IMR-90 (cell line): Measurements from ENCODE around the gene FAM168A. TPM values are rescaled to one million over a fixed set of nuclear protein-coding genes. Genes with fewer than 3 reads are reported as not detected.

Experiments used
- ATAC-seq: fragments of 200-7000 bp; cut with Tn5 transposase; 2 replicates; pipeline ENCODE4 v1.9.1; 2020; ENCODE audit warnings: low read depth, mild to moderate bottlenecking, moderate library complexity
- BruUV-seq: library from RNA; stranded (reverse); fragments of 400-500 nt; replicated peaks from 2 replicates; lab custom pipeline; 2021; lab: Mats Ljungman, UMichigan
- CTCF ChIA-PET: fragments of 300-600 bp; formaldehyde crosslinking; extraction: SDS; loops from one replicate; lab custom pipeline; 2021; ENCODE audit warnings: antibody characterized with exemption; lab: Yijun Ruan, JAX
- POLR2A ChIA-PET: fragments of 300-600 bp; sonication (Branson Sonifier 250); formaldehyde crosslinking; loops from one replicate; lab custom pipeline; 2022; ENCODE audit warnings: antibody characterized with exemption; ENCODE audit not compliant: unreplicated experiment; lab: Charles Lee
- DNase-seq: peaks from one replicate; pipeline ENCODE4 v3.0.0; 2013
- H2AFZ ChIP-seq: replicated peaks from 2 replicates; pipeline ENCODE3; 2013; ENCODE audit warnings: low read length, mild to moderate bottlenecking; ENCODE audit not compliant: poor library complexity
- H2AK5ac ChIP-seq: 2 replicates; pipeline ENCODE4 v1.6.1; 2013; ENCODE audit warnings: low read depth, low read length, inconsistent platforms
- H2AK9ac ChIP-seq: replicated peaks from 2 replicates; pipeline ENCODE3; 2013; ENCODE audit warnings: mild to moderate bottlenecking, low read depth, low read length, moderate library complexity; ENCODE audit not compliant: poor library complexity
- H2BK120ac ChIP-seq: 2 replicates; pipeline ENCODE4 v1.6.1; 2013; ENCODE audit warnings: low read depth, low read length, inconsistent platforms
- H2BK15ac ChIP-seq: 3 replicates; pipeline ENCODE4 v1.6.1; 2013; ENCODE audit warnings: low read depth, low read length, inconsistent platforms
- H2BK20ac ChIP-seq: 2 replicates; pipeline ENCODE4 v1.6.1; 2013; ENCODE audit warnings: low read depth, mild to moderate bottlenecking, inconsistent platforms, low read length, moderate library complexity
- H2BK5ac ChIP-seq: 2 replicates; pipeline ENCODE4 v1.6.1; 2013; ENCODE audit warnings: mild to moderate bottlenecking, low read depth, low read length, inconsistent platforms; ENCODE audit not compliant: poor library complexity, severe bottlenecking
- H3K14ac ChIP-seq: replicated peaks from 2 replicates; pipeline ENCODE4 v1.6.1; 2013; ENCODE audit warnings: low read depth, low read length, inconsistent platforms
- H3K18ac ChIP-seq: 2 replicates; pipeline ENCODE4 v1.6.1; 2013; ENCODE audit warnings: low read depth, low read length, control low read depth
- H3K23ac ChIP-seq: 2 replicates; pipeline ENCODE4 v1.6.1; 2013; ENCODE audit warnings: low read depth, low read length, inconsistent platforms
- H3K27ac ChIP-seq: 2 replicates; pipeline ENCODE4 v1.5.1; 2013; ENCODE audit warnings: mild to moderate bottlenecking, control low read depth, low read length; ENCODE audit not compliant: insufficient read depth
- H3K27me3 ChIP-seq: 2 replicates; pipeline ENCODE4 v1.6.1; 2013; ENCODE audit warnings: low read length; ENCODE audit not compliant: control insufficient read depth, insufficient read depth
- H3K36me3 ChIP-seq: 2 replicates; pipeline ENCODE4 v1.6.1; 2013; ENCODE audit warnings: low read length, mixed read lengths; ENCODE audit not compliant: control insufficient read depth, insufficient read depth
- H3K4ac ChIP-seq: 2 replicates; pipeline ENCODE4 v1.6.1; 2013; ENCODE audit warnings: low read depth, low read length, inconsistent platforms
- H3K4me1 ChIP-seq: 2 replicates; pipeline ENCODE4 v1.6.1; 2013; ENCODE audit warnings: low read length, mixed read lengths; ENCODE audit not compliant: control insufficient read depth, insufficient read depth
- H3K4me2 ChIP-seq: 2 replicates; pipeline ENCODE4 v1.6.1; 2013; ENCODE audit warnings: low read depth, mild to moderate bottlenecking, control low read depth, low read length, moderate library complexity
- H3K4me3 ChIP-seq: 2 replicates; pipeline ENCODE4 v1.5.1; 2013; ENCODE audit warnings: low read depth, mild to moderate bottlenecking, control low read depth, low read length, moderate library complexity; ENCODE audit not compliant: insufficient read depth
- H3K56ac ChIP-seq: 2 replicates; pipeline ENCODE4 v1.6.1; 2013; ENCODE audit warnings: low read length, inconsistent platforms; ENCODE audit not compliant: insufficient read depth; ENCODE audit errors: extremely low read depth
- H3K79me1 ChIP-seq, 2 experiments: 2 replicates each; pipeline ENCODE4 v1.6.1; 2013; ENCODE audit warnings: low read length in 2 of 2, inconsistent platforms in 1 of 2, low read depth in 1 of 2
- H3K9ac ChIP-seq: 2 replicates; pipeline ENCODE4 v1.6.1; 2013; ENCODE audit warnings: low read depth, low read length, control low read depth
- H3K9me1 ChIP-seq: 2 replicates; pipeline ENCODE4 v1.6.1; 2013; ENCODE audit warnings: low read length, inconsistent platforms; ENCODE audit not compliant: insufficient read depth
- H3K9me3 ChIP-seq: 2 replicates; pipeline ENCODE4 v1.6.1; 2013; ENCODE audit warnings: low read length; ENCODE audit not compliant: control insufficient read depth, insufficient read depth
- H4K20me1 ChIP-seq: 2 replicates; pipeline ENCODE4 v1.6.1; 2013; ENCODE audit warnings: low read length, inconsistent platforms; ENCODE audit not compliant: insufficient read depth
- H4K5ac ChIP-seq: 2 replicates; pipeline ENCODE4 v1.6.1; 2013; ENCODE audit warnings: mild to moderate bottlenecking, low read depth, low read length, control low read depth
- H4K8ac ChIP-seq, 2 experiments: 2 replicates each; pipeline ENCODE4 v1.6.1; 2013; ENCODE audit warnings: low read depth in 2 of 2, low read length in 2 of 2, control low read depth in 1 of 2, inconsistent platforms in 1 of 2
- H4K91ac ChIP-seq: 2 replicates; pipeline ENCODE4 v1.6.1; 2013; ENCODE audit warnings: low read depth, low read length, inconsistent platforms; ENCODE audit not compliant: insufficient read depth
- BHLHE40 ChIP-seq: fragments of 150-350 bp; IDR thresholded peaks from 2 replicates; pipeline ENCODE4 v1.6.1; 2016; ENCODE audit warnings: mild to moderate bottlenecking, low read depth, low read length
- CEBPB ChIP-seq: IDR thresholded peaks from 2 replicates; pipeline ENCODE4 v1.6.1; 2012; ENCODE audit warnings: low read depth, low read length, improper control_type of control experiment
- CHD1 ChIP-seq: IDR thresholded peaks from 2 replicates; pipeline ENCODE4 v1.6.1; 2012; ENCODE audit warnings: low read depth, low read length, improper control_type of control experiment
- FOS ChIP-seq: fragments of 150-350 bp; IDR thresholded peaks from 2 replicates; pipeline ENCODE4 v1.6.1; 2016; ENCODE audit warnings: low read depth, low read length
- MAFK ChIP-seq: IDR thresholded peaks from 2 replicates; pipeline ENCODE4 v1.6.1; 2012; ENCODE audit warnings: low read depth, low read length, improper control_type of control experiment
- MAZ ChIP-seq: IDR thresholded peaks from 2 replicates; pipeline ENCODE4 v1.6.1; 2012; ENCODE audit warnings: low read depth, mild to moderate bottlenecking, low read length, improper control_type of control experiment, moderate library complexity, borderline replicate concordance
- MXI1 ChIP-seq: IDR thresholded peaks from 2 replicates; pipeline ENCODE4 v1.6.1; 2012; ENCODE audit warnings: low read depth, mild to moderate bottlenecking, low read length, moderate library complexity, borderline replicate concordance
- NFE2L2 ChIP-seq: fragments of 150-350 bp; IDR thresholded peaks from 2 replicates; pipeline ENCODE4 v1.6.1; 2016; ENCODE audit warnings: low read depth, mild to moderate bottlenecking, low read length
- POLR2A ChIP-seq: IDR thresholded peaks from 2 replicates; pipeline ENCODE4 v1.6.1; 2012; ENCODE audit warnings: mild to moderate bottlenecking, low read depth, low read length
- RAD21 ChIP-seq: IDR thresholded peaks from 2 replicates; pipeline ENCODE4 v1.6.1; 2012; ENCODE audit warnings: low read length, improper control_type of control experiment
- RCOR1 ChIP-seq: IDR thresholded peaks from 2 replicates; pipeline ENCODE4 v1.6.1; 2012; ENCODE audit warnings: mild to moderate bottlenecking, low read length, improper control_type of control experiment; ENCODE audit not compliant: insufficient replicate concordance
- RFX5 ChIP-seq: IDR thresholded peaks from 2 replicates; pipeline ENCODE4 v1.8.0; 2012; ENCODE audit warnings: low read depth, mild to moderate bottlenecking, low read length, moderate library complexity
- SMC3 ChIP-seq: fragments of 150-350 bp; IDR thresholded peaks from 2 replicates; pipeline ENCODE4 v1.6.1; 2016; ENCODE audit warnings: low read depth, mild to moderate bottlenecking, antibody characterized with exemption, low read length, moderate library complexity
- WGBS, 2 experiments: methylation state at CpG; one replicate each; pipeline versions ENCODE4 v1.1.5 to v1.1.7; 2013; ENCODE audit warnings: missing lambda C conversion rate in 2 of 2; ENCODE audit not compliant: insufficient read length in 1 of 2; ENCODE audit errors: extremely low coverage in 2 of 2; 5-methylcytosine and 5-hydroxymethylcytosine counted together
- dilution Hi-C: fragments of 300-500 bp; cut with HindIII; formaldehyde crosslinking; loops from one replicate; pipeline ENCODE4 v1.14.3; 2018; ENCODE audit warnings: low sequenced_read_pairs; ENCODE audit not compliant: unreplicated experiment
- in situ Hi-C: fragments of 300-500 bp; cut with MboI; formaldehyde crosslinking; loops from 3 replicates; pipeline ENCODE4 v1.14.3; 2019; ENCODE audit warnings: low sequenced_read_pairs, inconsistent platforms, mixed read lengths
- intact Hi-C: fragments of 100-400 bp; cut with micrococcal nuclease; formaldehyde crosslinking; loops from 2 replicates; pipeline ENCODE4 v1.10.0; 2022
- polyA plus RNA-seq, 3 experiments: library from polyadenylated mRNA; depleted of rRNA; stranded (reverse); fragments of >200 nt; gene quantifications; 2 replicates each; pipeline ENCODE4 v1.2.3, GENCODE V29; 2012; ENCODE audit warnings: low replicate concordance in 1 of 3
- total RNA-seq: library from RNA; depleted of rRNA; stranded (reverse); fragments of >200 nt; gene quantifications from 2 replicates; pipeline ENCODE4 v1.2.3, GENCODE V29; 2012
- TF ChIP-seq, protein P1 (sequence below): fragments of 150-350 bp; IDR thresholded peaks from 2 replicates; pipeline ENCODE4 v1.6.1; 2017; ENCODE audit warnings: mild to moderate bottlenecking, antibody characterized with exemption, low read length, low read depth
- TF ChIP-seq, protein P2 (sequence below): fragments of 150-350 bp; IDR thresholded peaks from 2 replicates; pipeline ENCODE4 v1.6.1; 2016; ENCODE audit warnings: low read depth, mild to moderate bottlenecking, low read length, moderate library complexity, borderline replicate concordance
- TF ChIP-seq, protein P3 (sequence below): conservative IDR thresholded peaks from 2 replicates; pipeline ENCODE4 v1.5.1; 2012; ENCODE audit warnings: mild to moderate bottlenecking, low read depth, low read length, improper control_type of control experiment

The FAM168A gene
- total and polyA plus RNA-seq, 2 of the 4 experiments (the other 2 are of a cell fraction): 13.1 to 22.8 TPM

DNA sequence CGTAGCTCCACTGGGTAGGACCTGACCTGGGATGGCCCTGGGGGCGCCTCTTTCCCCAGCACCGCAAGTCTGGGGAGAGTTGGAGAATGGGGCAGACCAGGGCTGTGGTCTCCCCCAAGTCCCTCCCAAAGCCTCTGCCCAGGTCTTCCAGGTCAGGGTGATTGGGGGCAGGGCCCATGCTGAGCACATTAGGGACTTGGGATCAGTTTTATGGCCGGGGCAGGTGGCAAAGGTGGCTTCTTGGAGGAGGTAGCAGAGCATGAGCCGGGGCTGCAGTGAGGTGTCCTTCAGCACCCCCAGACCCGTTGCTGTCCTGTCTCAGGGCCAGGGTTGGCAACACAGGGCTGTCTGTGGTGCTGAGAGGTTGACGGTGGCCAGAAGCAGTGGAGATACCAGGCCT lies 215.7 kb downstream of the FAM168A start:
- CTCF ChIA-PET: no interaction called here
- POLR2A ChIA-PET: no interaction called here

More for the DNA sequence above, 215.7 kb downstream of the FAM168A start:
- Histone ChIP-seq H4K91ac (no peak overlapping the region), H3K79me1 (peaks cover 38 to 81% of the 10 kb centered on the region in 2 experiments), H3K36me3 (no peaks in the 10 kb centered on the region), H3K4me2 (no peak overlapping the region), H2BK5ac (no peak overlapping the region), H4K5ac (no peak overlapping the region), H3K14ac (no peak overlapping the region), H2AFZ (no peak overlapping the region), H3K4me3 (no peak overlapping the region), H2AK9ac (no peak overlapping the region), H3K27me3 (no peaks in the 10 kb centered on the region), H4K20me1 (peaks cover 56% of the 10 kb centered on the region), H4K8ac (no peak overlapping the region), H3K9me3 (no peaks in the 10 kb centered on the region), H3K4ac (no peak overlapping the region), H3K9ac (no peak overlapping the region), H3K4me1 (peaks cover 25% of the 10 kb centered on the region; the same call in 1 of the 2 replicates), H3K18ac (no peak overlapping the region), H3K23ac (no peak overlapping the region), H2BK120ac (no peak overlapping the region), H3K9me1 (peaks cover 16% of the 10 kb centered on the region; the same call in 1 of the 2 replicates), H2AK5ac (no peak overlapping the region), H2BK15ac (no peak overlapping the region), H3K27ac (no peak overlapping the region), H3K56ac (no peak overlapping the region), H2BK20ac (no peak overlapping the region)
- intact Hi-C loops: no loop called here
- 80% methylated on average over 1 of the region's 7 CpGs; no CpG with 5 or more reads in 1 of the 2 experiments for WGBS, 2 experiments
- dilution Hi-C loops: no loop called here
- TF ChIP-seq CEBPB: no peak
- TF ChIP-seq CHD1: no peak
- TF ChIP-seq SMC3: no peak
- no peak for TF ChIP-seq MAFK
- TF ChIP-seq, protein P1, sequence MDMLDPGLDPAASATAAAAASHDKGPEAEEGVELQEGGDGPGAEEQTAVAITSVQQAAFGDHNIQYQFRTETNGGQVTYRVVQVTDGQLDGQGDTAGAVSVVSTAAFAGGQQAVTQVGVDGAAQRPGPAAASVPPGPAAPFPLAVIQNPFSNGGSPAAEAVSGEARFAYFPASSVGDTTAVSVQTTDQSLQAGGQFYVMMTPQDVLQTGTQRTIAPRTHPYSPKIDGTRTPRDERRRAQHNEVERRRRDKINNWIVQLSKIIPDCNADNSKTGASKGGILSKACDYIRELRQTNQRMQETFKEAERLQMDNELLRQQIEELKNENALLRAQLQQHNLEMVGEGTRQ: no peak
- no peak for TF ChIP-seq POLR2A
- no peak for TF ChIP-seq BHLHE40
- TF ChIP-seq, protein P2, sequence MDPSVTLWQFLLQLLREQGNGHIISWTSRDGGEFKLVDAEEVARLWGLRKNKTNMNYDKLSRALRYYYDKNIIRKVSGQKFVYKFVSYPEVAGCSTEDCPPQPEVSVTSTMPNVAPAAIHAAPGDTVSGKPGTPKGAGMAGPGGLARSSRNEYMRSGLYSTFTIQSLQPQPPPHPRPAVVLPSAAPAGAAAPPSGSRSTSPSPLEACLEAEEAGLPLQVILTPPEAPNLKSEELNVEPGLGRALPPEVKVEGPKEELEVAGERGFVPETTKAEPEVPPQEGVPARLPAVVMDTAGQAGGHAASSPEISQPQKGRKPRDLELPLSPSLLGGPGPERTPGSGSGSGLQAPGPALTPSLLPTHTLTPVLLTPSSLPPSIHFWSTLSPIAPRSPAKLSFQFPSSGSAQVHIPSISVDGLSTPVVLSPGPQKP: no peak
- no peak for TF ChIP-seq RAD21
- TF ChIP-seq FOS: no peak
- TF ChIP-seq MAZ: no peak
- no peak for TF ChIP-seq RFX5
- no peak for TF ChIP-seq RCOR1
- TF ChIP-seq, protein P3, sequence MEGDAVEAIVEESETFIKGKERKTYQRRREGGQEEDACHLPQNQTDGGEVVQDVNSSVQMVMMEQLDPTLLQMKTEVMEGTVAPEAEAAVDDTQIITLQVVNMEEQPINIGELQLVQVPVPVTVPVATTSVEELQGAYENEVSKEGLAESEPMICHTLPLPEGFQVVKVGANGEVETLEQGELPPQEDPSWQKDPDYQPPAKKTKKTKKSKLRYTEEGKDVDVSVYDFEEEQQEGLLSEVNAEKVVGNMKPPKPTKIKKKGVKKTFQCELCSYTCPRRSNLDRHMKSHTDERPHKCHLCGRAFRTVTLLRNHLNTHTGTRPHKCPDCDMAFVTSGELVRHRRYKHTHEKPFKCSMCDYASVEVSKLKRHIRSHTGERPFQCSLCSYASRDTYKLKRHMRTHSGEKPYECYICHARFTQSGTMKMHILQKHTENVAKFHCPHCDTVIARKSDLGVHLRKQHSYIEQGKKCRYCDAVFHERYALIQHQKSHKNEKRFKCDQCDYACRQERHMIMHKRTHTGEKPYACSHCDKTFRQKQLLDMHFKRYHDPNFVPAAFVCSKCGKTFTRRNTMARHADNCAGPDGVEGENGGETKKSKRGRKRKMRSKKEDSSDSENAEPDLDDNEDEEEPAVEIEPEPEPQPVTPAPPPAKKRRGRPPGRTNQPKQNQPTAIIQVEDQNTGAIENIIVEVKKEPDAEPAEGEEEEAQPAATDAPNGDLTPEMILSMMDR: no peak
- no peak for TF ChIP-seq NFE2L2
- TF ChIP-seq MXI1: no peak
- no peak for ATAC-seq
- in situ Hi-C loops: no loop called here
- no TSS peak for BruUV-seq
- no peak for DNase-seq
